PC-9 (cell line): ENCODE data around the gene SCN1A.

ENCODE experiments used
- CTCF ChIP-seq: fragments of 200-600 bp; sonication (generic); conservative IDR thresholded peaks from 2 replicates; pipeline ENCODE4 v1.6.1; 2017; ENCODE audit warnings: mixed run types, antibody characterized with exemption, mild to moderate bottlenecking, moderate library complexity
- EZH2 ChIP-seq: fragments of 200-600 bp; sonication (generic); IDR thresholded peaks from 2 replicates; pipeline ENCODE4 v1.8.0; 2017; ENCODE audit warnings: antibody characterized with exemption, low read depth

- TF ChIP-seq CTCF (no peak), EZH2 (no peak)
Measured at GRCh38 chr2:165938237-165938636, 189.6 kb downstream of the SCN1A start.
